Hematopoietic multipotent progenitor cell treated with erythropoietin and hydrocortisone succinate and interleukin-3 and kit ligand, for 17 days (in vitro differentiated cells): ENCODE data around the gene MSANTD4.
"Not testable (repeated sequence)": the region's sequence is repeated elsewhere in the genome, so short reads cannot be mapped to it uniquely, and the experiment has no call there.

Experiments used
- DNase-seq: peaks from one replicate; pipeline ENCODE4 v3.0.0-alpha.2; 2015; ENCODE audit warnings: low spot score

Gene MSANTD4

GRCh38 chr11:106012744-106013143 is 9.3 kb downstream of the MSANTD4 start:
- DNase-seq, result no peak

- DNase-seq, result no peak
These were observed 10.6 kb downstream of the MSANTD4 start for GRCh38 chr11:106011481-106011880.

GRCh38 chr11:106003094-106003493 is 18.9 kb downstream of the MSANTD4 start:
- DNase-seq, result not testable (repeated sequence)

- no peak for DNase-seq
These were observed 20.6 kb downstream of the MSANTD4 start for GRCh38 chr11:106001304-106002012.

GRCh38 chr11:105991888-105992287 is 30.2 kb downstream of the MSANTD4 start:
- DNase-seq, result no peak

- no peak for DNase-seq
These were observed 32.9 kb downstream of the MSANTD4 start for GRCh38 chr11:105989124-105989523.

- DNase-seq, result no peak
These were observed 33.8 kb downstream of the MSANTD4 start for GRCh38 chr11:105988197-105988596.

GRCh38 chr11:105986554-105986953 is 35.5 kb downstream of the MSANTD4 start:
- no peak for DNase-seq

- DNase-seq, result no peak
These were observed 41.9 kb downstream of the MSANTD4 start for GRCh38 chr11:105979997-105980703.

GRCh38 chr11:105975128-105975527 is 46.9 kb downstream of the MSANTD4 start:
- no peak for DNase-seq

GRCh38 chr11:105969756-105970155 is 52.3 kb downstream of the MSANTD4 start:
- no peak for DNase-seq

GRCh38 chr11:105968021-105968697 is 53.9 kb downstream of the MSANTD4 start:
- no peak for DNase-seq

GRCh38 chr11:105960252-105961245 is 61.5 kb downstream of the MSANTD4 start:
- no peak for DNase-seq
